ENCODE measurements around the gene MASP1.

The MASP1 gene

GRCh38 chr3:187186801-187187421 lies 104.6 kb downstream of the MASP1 start:
- POLR2A ChIA-PET = no interaction called here
- TF ChIP-seq CTCF (IDR thresholded peaks at IDR 0.05; ENCODE audit: control extremely low read depth, extremely low read depth, low read depth, missing control alignments) = no peak
- no peak for DNase-seq (ENCODE audit: extremely low spot score)
- CTCF ChIA-PET = interaction anchor here (1.0 to 1.6 kb wide), 3 partner anchors 31 to 74 kb away, joined by 3 read pairs; no protein-coding TSS in a partner anchor

- ChIA-PET POLR2A (no interaction called here), CTCF (interaction anchor here (1.0 to 1.6 kb wide), 3 partner anchors 32 to 73 kb away, joined by 3 read pairs; no protein-coding TSS in a partner anchor)
- TF ChIP-seq CTCF (IDR thresholded peaks at IDR 0.05; ENCODE audit: control extremely low read depth, extremely low read depth, low read depth, missing control alignments) = no peak
- DNase-seq (ENCODE audit: extremely low spot score) = no peak
Measured at GRCh38 chr3:187186375-187186774, 105.2 kb downstream of the MASP1 start.

GRCh38 chr3:187185759-187186158 lies 105.8 kb downstream of the MASP1 start:
- CTCF ChIA-PET = interaction anchor here (1.5 to 1.6 kb wide), 2 partner anchors 35 to 73 kb away, joined by 3 read pairs; no protein-coding TSS in a partner anchor
- DNase-seq (ENCODE audit: extremely low spot score) = no peak
- no peak for TF ChIP-seq CTCF (IDR thresholded peaks at IDR 0.05; ENCODE audit: control extremely low read depth, extremely low read depth, low read depth, missing control alignments)
- POLR2A ChIA-PET = no interaction called here
